Measurements from ENCODE around the gene ATP1A3.
"Not testable (repeated sequence)": the region's sequence is repeated elsewhere in the genome, so short reads cannot be mapped to it uniquely, and the experiment has no call there.

Gene ATP1A3

GRCh38 chr19:41945135-41945766 lies 48.8 kb downstream of the ATP1A3 start:
- no peak for DNase-seq (ENCODE audit: low spot score)

GRCh38 chr19:41944336-41944735 lies 49.7 kb downstream of the ATP1A3 start:
- no peak for DNase-seq (ENCODE audit: low spot score)

- no peak for DNase-seq (ENCODE audit: low spot score)
These were observed 52.4 kb downstream of the ATP1A3 start for GRCh38 chr19:41941410-41942202.

GRCh38 chr19:41940731-41941409 lies 53.2 kb downstream of the ATP1A3 start:
- DNase-seq (ENCODE audit: low spot score), result no peak

- DNase-seq (ENCODE audit: low spot score), result no peak
These were observed 53.9 kb downstream of the ATP1A3 start for GRCh38 chr19:41939861-41940730.

- DNase-seq (ENCODE audit: low spot score), result not testable (repeated sequence)
These were observed 54.8 kb downstream of the ATP1A3 start for GRCh38 chr19:41939209-41939608.

DNA sequence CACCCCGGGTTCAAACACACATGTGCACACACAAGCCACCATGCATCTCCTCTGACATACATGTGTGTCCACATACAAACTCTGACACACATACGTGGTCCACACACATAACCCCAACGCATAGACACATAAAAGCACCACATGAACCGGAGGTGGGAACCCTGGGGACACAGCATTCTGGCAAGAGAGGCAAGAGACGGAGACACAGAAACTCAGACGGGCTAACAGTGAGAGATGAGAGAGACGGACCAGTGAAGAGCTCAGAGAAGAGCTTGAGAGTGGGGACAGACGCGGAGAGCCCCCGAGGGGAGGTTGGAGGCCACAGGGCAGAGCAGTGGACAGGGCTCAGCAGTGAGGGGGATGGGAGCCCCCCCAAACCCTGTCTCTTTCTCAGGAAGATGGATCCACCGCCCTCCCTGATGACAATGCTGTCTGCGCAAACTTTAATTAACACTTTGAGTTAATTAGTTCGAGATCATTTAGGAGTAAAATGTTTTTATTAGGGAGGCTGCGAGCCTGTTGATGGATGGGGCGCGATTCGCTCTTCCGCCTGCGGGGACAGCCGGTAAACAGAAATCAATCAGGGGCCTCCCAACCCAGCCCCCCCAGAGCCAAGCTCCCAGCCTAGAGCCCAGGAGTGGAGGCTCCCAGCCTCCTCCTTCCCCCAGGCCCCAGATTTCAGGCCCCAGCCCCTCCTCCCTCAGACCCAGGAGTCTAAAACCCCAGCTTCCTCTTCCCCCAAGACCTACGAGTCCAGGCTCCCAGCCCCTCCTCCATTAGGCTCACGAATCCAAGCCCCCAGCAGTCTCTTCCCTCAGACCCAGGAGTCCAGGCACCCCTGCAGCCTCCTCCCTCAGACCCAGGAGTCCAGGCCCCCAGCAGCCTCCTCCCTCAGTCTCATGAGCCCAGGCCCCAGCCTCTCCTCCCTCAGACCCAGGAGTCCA lies 56.2 kb downstream of the ATP1A3 start:
- no peak for DNase-seq (ENCODE audit: low spot score)

- DNase-seq (ENCODE audit: low spot score), result no peak
These were observed 57.1 kb downstream of the ATP1A3 start for GRCh38 chr19:41936961-41937360.

DNA sequence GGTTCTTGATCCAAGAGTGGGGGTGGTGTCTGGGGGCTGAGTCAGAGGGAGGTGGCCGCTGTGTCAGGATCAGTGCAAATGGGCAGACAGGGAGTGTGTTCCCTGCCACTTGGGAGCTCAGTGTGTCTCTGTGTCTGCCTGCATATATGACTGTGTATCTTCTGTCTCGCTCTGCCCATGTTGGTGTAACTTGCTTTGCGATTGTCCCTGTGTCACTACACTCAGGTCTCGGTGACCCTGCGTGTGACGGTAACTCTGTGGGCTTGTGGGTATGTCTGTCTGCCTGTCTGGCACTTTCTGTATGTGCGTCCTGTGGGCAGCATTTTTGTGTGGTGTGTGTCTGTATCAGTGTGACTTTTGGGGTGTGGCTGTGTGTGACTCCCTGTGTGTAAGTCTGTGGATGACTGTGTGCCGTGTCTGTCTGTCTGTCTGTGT lies 57.6 kb downstream of the ATP1A3 start:
- DNase-seq (ENCODE audit: low spot score), result no peak

DNA sequence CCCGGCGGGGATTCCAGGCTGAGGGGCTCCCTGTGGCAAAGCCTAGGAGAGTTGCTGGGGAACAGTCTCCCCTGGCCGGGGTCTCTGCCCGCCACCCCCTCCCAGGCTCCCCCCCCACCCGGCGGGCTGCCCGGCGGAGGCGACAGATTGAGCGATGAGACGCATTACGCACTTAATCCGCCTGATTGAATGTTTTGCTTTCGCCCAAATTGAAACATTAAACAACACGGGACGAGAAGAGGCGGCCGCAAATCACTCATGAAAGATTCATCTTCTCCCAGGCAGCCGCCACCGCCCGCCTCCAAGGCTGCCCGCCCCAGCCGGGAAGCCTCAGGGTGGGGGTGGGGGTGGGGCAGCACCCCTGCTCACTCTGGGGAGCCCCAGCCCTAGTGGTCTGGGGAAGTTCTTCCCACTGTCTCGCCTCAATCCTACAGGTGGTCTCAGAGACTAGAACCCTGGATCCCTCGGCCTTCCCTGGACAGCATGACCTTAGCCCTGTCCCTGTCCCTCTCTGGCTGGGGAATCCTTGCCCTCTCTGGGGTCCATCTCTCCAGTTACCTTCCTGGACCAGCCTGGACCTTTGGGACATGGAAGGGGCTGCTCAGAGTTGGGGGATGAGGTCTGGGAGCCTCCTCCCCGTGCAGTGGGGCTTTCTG lies 58.1 kb downstream of the ATP1A3 start:
- no peak for DNase-seq (ENCODE audit: low spot score)

GRCh38 chr19:41934849-41935374 lies 59.1 kb downstream of the ATP1A3 start:
- DNase-seq (ENCODE audit: low spot score), result peak; percentile 63

DNA sequence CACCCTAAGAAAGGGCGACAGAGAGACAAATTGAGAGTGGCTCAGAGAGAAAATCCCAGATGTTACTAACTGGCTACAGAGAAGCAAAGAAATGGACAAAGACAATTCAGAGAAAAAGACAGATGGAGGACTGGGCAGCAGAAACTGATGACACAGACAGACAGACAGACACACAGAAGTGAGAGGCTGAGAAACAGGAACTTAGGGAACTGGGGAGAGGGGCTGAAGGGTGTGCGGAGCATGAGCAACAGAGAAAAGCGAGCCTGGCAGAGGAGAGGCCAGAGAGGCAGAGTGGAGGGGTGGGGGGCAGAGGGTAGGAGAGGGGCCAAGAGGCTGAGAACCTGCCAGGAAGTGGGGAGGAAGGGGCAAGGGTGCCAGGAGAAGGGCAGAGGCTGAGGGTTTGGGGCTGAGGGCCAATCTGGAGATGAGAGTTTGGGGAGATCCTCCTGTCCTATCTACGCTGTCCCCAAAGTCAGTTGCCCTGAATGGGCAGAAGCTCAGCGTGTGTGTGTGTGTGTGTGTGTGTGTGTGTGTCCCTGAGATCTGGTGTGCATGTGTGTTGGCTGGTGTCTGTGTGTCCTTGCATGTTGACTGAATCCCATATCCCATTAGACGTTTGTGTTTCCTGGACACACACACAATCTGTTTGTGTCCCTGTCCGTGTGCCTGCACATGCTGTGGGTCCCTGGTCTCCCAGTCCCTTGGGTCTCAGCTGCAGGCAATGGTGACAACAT lies 60.2 kb downstream of the ATP1A3 start:
- DNase-seq (ENCODE audit: low spot score), result no peak

DNA sequence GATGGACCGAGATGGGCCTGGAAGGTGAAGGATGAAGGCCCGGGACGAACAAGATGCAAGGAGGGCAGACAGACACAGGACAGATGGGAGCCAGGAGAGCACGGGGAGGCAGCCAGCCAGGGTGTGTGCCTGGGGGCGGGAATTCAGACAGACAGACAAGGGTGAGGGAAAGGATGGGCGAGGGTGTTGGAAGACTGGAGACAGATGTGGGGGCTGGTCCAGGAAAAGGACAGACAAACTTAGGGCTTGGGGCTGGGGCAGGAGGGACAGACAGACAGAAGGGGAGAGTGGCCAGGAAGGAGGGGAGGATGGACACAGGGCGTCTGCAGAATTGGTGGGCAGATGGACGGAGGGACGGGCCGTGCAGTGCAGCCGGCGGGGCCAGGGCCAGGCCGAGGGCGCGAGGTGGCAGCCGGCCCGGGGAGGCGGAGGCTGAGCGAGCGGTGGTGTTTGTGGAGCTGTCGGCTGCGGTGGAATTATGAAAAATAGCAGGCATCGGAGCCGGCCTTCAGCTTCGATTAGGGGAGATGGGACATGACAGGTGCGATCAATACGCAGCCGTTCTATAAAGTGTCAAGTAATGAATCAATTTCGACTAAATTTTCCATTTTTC lies 61.2 kb downstream of the ATP1A3 start:
- DNase-seq (ENCODE audit: low spot score), result no peak

- no peak for DNase-seq (ENCODE audit: low spot score)
These were observed 61.7 kb downstream of the ATP1A3 start for GRCh38 chr19:41932259-41932719.

GRCh38 chr19:41930926-41931592 lies 63.0 kb downstream of the ATP1A3 start:
- no peak for DNase-seq (ENCODE audit: low spot score)

- DNase-seq (ENCODE audit: low spot score), result no peak
These were observed 63.7 kb downstream of the ATP1A3 start for GRCh38 chr19:41930322-41930722.

- no peak for DNase-seq (ENCODE audit: low spot score)
These were observed 64.4 kb downstream of the ATP1A3 start for GRCh38 chr19:41929536-41930071.
